DND-41 (cell line): Measurements from ENCODE around the gene ARRDC4.

Source experiments
- EZH2 ChIP-seq: IDR thresholded peaks from 3 replicates; pipeline ENCODE4 v1.6.1; 2012; ENCODE audit warnings: borderline replicate concordance, low read depth, mild to moderate bottlenecking, moderate library complexity, low read length, inconsistent platforms; ENCODE audit not compliant: severe bottlenecking
- TF ChIP-seq, protein P1 (sequence below): IDR thresholded peaks from 2 replicates; pipeline ENCODE4 v1.5.1; 2012; ENCODE audit warnings: borderline replicate concordance, low read length, moderate library complexity, mild to moderate bottlenecking; ENCODE audit not compliant: poor library complexity, severe bottlenecking; ENCODE audit errors: extremely low read depth

DNA sequence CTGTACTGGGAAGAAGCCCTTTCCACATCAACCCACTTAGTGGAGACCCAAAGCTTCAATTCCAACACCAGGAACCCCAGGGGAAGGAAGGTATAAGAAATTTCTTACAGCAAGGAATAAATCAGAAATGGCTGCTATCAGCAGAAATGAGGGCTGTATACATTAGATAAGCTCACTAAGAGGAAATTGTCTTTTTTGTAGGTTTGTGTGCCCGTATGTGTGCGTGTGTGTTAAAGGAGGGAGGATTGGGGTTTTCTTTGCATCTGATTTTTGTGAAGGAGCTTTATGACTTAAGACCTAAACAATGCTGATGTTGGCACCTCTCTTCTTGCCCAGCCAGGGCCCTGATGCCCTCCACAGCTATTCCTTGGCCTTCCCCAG, 18.6 kb downstream of the ARRDC4 start:
- TF ChIP-seq, protein P1, sequence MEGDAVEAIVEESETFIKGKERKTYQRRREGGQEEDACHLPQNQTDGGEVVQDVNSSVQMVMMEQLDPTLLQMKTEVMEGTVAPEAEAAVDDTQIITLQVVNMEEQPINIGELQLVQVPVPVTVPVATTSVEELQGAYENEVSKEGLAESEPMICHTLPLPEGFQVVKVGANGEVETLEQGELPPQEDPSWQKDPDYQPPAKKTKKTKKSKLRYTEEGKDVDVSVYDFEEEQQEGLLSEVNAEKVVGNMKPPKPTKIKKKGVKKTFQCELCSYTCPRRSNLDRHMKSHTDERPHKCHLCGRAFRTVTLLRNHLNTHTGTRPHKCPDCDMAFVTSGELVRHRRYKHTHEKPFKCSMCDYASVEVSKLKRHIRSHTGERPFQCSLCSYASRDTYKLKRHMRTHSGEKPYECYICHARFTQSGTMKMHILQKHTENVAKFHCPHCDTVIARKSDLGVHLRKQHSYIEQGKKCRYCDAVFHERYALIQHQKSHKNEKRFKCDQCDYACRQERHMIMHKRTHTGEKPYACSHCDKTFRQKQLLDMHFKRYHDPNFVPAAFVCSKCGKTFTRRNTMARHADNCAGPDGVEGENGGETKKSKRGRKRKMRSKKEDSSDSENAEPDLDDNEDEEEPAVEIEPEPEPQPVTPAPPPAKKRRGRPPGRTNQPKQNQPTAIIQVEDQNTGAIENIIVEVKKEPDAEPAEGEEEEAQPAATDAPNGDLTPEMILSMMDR: no peak
- no peak for TF ChIP-seq EZH2
